A673 (cell line): ENCODE data around the gene ALG10.

Source experiments
- EZH2 ChIP-seq: fragments of 200-600 bp; sonication (generic); IDR thresholded peaks from 2 replicates; pipeline ENCODE4 v1.6.1; 2017; ENCODE audit warnings: borderline replicate concordance, low read depth, mild to moderate bottlenecking, mixed read lengths, antibody characterized with exemption, low read length; ENCODE audit not compliant: poor library complexity, severe bottlenecking
- TF ChIP-seq, protein P1 (sequence below): fragments of 300-800, 200-600 bp; sonication (generic); conservative IDR thresholded peaks from 2 replicates; pipeline ENCODE4 v1.5.1; 2017; ENCODE audit warnings: low read depth, mild to moderate bottlenecking, antibody characterized with exemption, low read length, moderate library complexity, mixed read lengths

DNA sequence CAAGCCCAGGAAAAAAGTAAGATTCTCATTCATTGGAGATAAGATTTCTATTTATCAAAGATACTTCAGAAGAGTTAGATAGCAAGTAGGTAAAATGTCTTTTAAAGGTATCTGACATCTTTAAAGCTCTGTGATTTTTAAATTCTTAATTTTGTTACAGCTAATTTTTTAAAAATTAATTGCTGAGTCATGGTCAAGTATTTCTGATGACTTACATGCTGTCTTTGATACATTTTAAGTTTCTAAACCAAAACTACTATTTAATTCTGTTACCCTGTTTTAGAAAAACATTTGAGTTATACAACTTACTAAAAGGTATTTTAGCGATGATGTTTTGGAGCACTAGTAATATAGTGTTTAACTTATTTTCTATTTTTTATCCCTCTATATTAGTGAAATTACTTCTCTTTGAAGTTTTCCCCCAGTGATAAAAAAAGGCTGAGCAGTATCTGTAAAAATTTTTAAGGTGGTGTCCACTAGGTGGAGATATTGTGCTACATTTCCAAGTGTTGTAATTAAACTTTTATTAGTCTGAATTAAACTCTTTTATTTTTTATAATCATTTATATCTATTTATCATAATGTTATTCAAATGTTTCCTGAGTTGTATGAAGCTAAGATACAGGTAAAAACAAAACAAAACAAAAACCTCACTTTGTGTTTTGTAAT is 11.5 kb downstream of the ALG10 start:
- TF ChIP-seq, protein P1, sequence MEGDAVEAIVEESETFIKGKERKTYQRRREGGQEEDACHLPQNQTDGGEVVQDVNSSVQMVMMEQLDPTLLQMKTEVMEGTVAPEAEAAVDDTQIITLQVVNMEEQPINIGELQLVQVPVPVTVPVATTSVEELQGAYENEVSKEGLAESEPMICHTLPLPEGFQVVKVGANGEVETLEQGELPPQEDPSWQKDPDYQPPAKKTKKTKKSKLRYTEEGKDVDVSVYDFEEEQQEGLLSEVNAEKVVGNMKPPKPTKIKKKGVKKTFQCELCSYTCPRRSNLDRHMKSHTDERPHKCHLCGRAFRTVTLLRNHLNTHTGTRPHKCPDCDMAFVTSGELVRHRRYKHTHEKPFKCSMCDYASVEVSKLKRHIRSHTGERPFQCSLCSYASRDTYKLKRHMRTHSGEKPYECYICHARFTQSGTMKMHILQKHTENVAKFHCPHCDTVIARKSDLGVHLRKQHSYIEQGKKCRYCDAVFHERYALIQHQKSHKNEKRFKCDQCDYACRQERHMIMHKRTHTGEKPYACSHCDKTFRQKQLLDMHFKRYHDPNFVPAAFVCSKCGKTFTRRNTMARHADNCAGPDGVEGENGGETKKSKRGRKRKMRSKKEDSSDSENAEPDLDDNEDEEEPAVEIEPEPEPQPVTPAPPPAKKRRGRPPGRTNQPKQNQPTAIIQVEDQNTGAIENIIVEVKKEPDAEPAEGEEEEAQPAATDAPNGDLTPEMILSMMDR = peak; percentile 63
- no peak for TF ChIP-seq EZH2
